ENCODE results near the gene ZNF599. TPM values are rescaled to one million over a fixed set of nuclear protein-coding genes. Genes with fewer than 3 reads are reported as not detected.
"Not testable (repeated sequence)": the region's sequence is repeated elsewhere in the genome, so short reads cannot be mapped to it uniquely, and the experiment has no call there.

Gene ZNF599
- polyA plus RNA-seq, 1 donor (not counting 4 experiments of a cell fraction or from before 2014, with no cell fraction given) = 3.6 TPM

DNA sequence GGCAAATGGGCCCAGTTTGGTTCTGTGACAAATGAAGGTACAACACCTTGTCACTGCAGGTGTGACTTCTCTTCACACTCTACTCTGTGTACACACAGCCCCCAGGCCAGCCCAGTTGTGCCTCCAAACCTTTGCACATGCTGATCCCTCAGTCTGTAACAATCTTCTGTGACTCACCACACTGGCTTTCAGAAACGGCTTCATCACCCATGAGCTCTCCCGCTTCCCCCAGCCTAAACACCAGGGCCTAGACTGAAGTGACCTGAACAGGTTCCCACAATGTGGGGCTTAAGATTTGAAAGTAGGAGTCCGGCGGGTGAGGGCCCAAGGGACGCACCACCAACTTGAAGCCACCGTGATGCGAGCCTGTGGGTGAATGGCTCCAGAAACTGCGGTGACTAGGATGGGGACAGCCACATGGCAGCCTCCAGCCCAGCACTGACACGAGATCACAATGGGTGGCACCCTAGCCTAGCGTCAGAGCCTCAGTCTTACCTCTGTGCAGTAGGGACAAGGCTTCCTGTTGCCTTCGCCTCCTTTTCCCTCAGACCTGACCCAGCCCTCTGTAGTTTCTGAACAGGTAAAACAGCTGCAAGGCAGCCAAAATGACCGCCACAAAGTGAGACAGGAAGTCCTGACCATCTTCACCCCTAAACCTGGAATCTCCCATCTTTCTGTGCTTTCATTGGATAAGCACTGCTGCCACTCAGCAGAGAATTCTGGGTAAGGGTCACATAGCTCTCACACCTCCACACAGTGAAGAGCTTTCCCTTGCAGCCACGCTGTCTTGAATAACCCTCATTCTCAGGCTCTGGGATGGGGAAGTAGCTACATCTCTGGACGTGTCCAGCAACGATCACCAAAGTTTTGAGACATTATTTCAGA, 34.2 kb upstream of the ZNF599 start:
- Histone ChIP-seq H3K4me2 (ENCODE audit: control insufficient read depth, extremely low read depth, insufficient read depth, low read depth, low read length) (no peak overlapping the region), H2AFZ (ENCODE audit: control insufficient read depth, low read length) (no peak overlapping the region), H3K79me2 (ENCODE audit: control insufficient read depth, insufficient read depth, low read length) (no peaks in the 10 kb centered on the region), H3K4me3 (ENCODE audit: control insufficient read depth in 2 of 3, extremely low read depth in 1 of 3, insufficient read depth in 2 of 3, low read depth in 1 of 3, low read length in 3 of 3) (no peak overlapping the region), H3K9me3 (ENCODE audit: control insufficient read depth, low read depth, low read length) (peaks cover 18% of the 10 kb centered on the region), H3K9me1 (ENCODE audit: control insufficient read depth, extremely low read depth, insufficient read depth, low read length) (no peaks in the 10 kb centered on the region), H4K20me1 (ENCODE audit: control insufficient read depth, extremely low read depth, insufficient read depth, low read length) (no peaks in the 10 kb centered on the region), H3K27me3 (ENCODE audit: control insufficient read depth, extremely low read depth, insufficient read depth, low read length) (no peaks in the 10 kb centered on the region), H3K9ac (ENCODE audit: control insufficient read depth, extremely low read depth, insufficient read depth, low read length) (no peak overlapping the region), H3K36me3 (ENCODE audit: control insufficient read depth in 2 of 2, extremely low read depth in 1 of 2, insufficient read depth in 2 of 2, low read length in 2 of 2) (no peaks in the 10 kb centered on the region), H3K4me1 (ENCODE audit: control insufficient read depth, extremely low read depth, insufficient read depth, low read length) (peaks cover 17% of the 10 kb centered on the region), H3K27ac (ENCODE audit: control insufficient read depth, insufficient read depth, low read length) (no peak overlapping the region)
- FAIRE-seq (no peak), DNase-seq (ENCODE audit: low read depth, low spot score) (no peak)
- dilution Hi-C loops (cut with MboI; ENCODE audit: extremely low pct_ligation_motif_present, low sequenced_read_pairs) = no loop called here
- no peak for TF ChIP-seq EZH2 (IDR thresholded peaks at IDR 0.05; ENCODE audit: low read length)
- TF ChIP-seq, protein P1, sequence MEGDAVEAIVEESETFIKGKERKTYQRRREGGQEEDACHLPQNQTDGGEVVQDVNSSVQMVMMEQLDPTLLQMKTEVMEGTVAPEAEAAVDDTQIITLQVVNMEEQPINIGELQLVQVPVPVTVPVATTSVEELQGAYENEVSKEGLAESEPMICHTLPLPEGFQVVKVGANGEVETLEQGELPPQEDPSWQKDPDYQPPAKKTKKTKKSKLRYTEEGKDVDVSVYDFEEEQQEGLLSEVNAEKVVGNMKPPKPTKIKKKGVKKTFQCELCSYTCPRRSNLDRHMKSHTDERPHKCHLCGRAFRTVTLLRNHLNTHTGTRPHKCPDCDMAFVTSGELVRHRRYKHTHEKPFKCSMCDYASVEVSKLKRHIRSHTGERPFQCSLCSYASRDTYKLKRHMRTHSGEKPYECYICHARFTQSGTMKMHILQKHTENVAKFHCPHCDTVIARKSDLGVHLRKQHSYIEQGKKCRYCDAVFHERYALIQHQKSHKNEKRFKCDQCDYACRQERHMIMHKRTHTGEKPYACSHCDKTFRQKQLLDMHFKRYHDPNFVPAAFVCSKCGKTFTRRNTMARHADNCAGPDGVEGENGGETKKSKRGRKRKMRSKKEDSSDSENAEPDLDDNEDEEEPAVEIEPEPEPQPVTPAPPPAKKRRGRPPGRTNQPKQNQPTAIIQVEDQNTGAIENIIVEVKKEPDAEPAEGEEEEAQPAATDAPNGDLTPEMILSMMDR (optimal IDR thresholded peaks at IDR 0.05 in 1 of 3, IDR thresholded peaks at IDR 0.05 in 1 of 3, conservative IDR thresholded peaks at IDR 0.05 in 1 of 3; ENCODE audit: extremely low read depth in 1 of 3, insufficient read depth in 2 of 3, low read length in 3 of 3) = no peak

DNA sequence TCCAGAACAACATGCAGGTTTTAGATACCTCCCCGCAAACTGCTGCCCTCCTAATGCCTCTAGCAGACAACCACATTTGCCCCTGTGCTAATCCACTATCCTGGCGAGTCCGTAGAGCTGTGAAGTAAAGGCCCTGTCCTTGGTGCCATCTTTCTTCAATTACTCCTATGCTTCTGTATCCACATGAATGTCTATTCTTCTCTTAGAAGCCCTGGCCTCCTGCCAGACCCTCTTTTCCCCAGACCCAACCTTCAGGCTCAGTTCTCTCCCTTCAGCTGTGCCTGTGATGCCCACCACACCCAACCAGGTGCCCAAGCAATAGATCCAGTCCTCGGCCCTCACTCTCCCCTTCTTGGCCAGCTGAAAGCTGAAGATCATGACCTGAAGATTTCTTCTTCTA, 31.1 kb upstream of the ZNF599 start:
- Histone ChIP-seq H3K4me1 (ENCODE audit: control insufficient read depth, extremely low read depth, insufficient read depth, low read length) (peaks cover 14% of the 10 kb centered on the region), H3K36me3 (ENCODE audit: control insufficient read depth in 2 of 2, extremely low read depth in 1 of 2, insufficient read depth in 2 of 2, low read length in 2 of 2) (no peaks in the 10 kb centered on the region), H2AFZ (ENCODE audit: control insufficient read depth, low read length) (no peak overlapping the region), H3K9me1 (ENCODE audit: control insufficient read depth, extremely low read depth, insufficient read depth, low read length) (no peaks in the 10 kb centered on the region), H3K9me3 (ENCODE audit: control insufficient read depth, low read depth, low read length) (peaks cover 9% of the 10 kb centered on the region), H3K4me2 (ENCODE audit: control insufficient read depth, extremely low read depth, insufficient read depth, low read depth, low read length) (no peak overlapping the region), H3K79me2 (ENCODE audit: control insufficient read depth, insufficient read depth, low read length) (no peaks in the 10 kb centered on the region), H3K9ac (ENCODE audit: control insufficient read depth, extremely low read depth, insufficient read depth, low read length) (no peak overlapping the region), H3K4me3 (ENCODE audit: control insufficient read depth in 2 of 3, extremely low read depth in 1 of 3, insufficient read depth in 2 of 3, low read depth in 1 of 3, low read length in 3 of 3) (no peak overlapping the region), H3K27ac (ENCODE audit: control insufficient read depth, insufficient read depth, low read length) (no peak overlapping the region), H4K20me1 (ENCODE audit: control insufficient read depth, extremely low read depth, insufficient read depth, low read length) (no peaks in the 10 kb centered on the region), H3K27me3 (ENCODE audit: control insufficient read depth, extremely low read depth, insufficient read depth, low read length) (no peaks in the 10 kb centered on the region)
- DNase-seq (ENCODE audit: low read depth, low spot score) = no peak
- dilution Hi-C loops (cut with MboI; ENCODE audit: extremely low pct_ligation_motif_present, low sequenced_read_pairs) = no loop called here
- no peak for TF ChIP-seq EZH2 (IDR thresholded peaks at IDR 0.05; ENCODE audit: low read length)
- TF ChIP-seq, protein P1 (optimal IDR thresholded peaks at IDR 0.05 in 1 of 3, IDR thresholded peaks at IDR 0.05 in 1 of 3, conservative IDR thresholded peaks at IDR 0.05 in 1 of 3; ENCODE audit: extremely low read depth in 1 of 3, insufficient read depth in 2 of 3, low read length in 3 of 3) = no peak
- FAIRE-seq = no peak

DNA sequence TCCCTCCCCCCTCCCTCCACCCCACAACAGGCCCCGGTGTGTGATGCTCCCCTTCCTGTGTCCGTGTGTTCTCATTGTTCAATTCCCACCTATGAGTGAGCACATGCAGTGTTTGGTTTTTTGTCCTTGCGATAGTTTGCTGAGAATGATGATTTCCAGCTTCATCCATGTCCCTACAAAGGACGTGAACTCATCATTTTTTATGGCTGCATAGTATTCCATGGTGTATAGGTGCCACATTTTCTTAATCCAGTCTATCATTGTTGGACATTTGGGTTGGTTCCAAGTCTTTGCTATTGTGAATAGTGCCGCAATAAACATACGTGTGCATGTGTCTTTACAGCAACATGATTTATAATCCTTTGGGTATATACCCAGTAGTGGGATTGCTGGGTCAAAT, 23.9 kb upstream of the ZNF599 start:
- H3K9me3 ChIP-seq (ENCODE audit: control insufficient read depth, low read depth, low read length); H4K20me1 ChIP-seq (ENCODE audit: control insufficient read depth, extremely low read depth, insufficient read depth, low read length); H3K4me2 ChIP-seq (ENCODE audit: control insufficient read depth, extremely low read depth, insufficient read depth, low read depth, low read length); H3K9me1 ChIP-seq (ENCODE audit: control insufficient read depth, extremely low read depth, insufficient read depth, low read length); H3K4me3 ChIP-seq (ENCODE audit: control insufficient read depth in 2 of 3, extremely low read depth in 1 of 3, insufficient read depth in 2 of 3, low read depth in 1 of 3, low read length in 3 of 3); H3K27me3 ChIP-seq (ENCODE audit: control insufficient read depth, extremely low read depth, insufficient read depth, low read length); H3K4me1 ChIP-seq (ENCODE audit: control insufficient read depth, extremely low read depth, insufficient read depth, low read length); dilution Hi-C loops (cut with MboI; ENCODE audit: extremely low pct_ligation_motif_present, low sequenced_read_pairs); H3K9ac ChIP-seq (ENCODE audit: control insufficient read depth, extremely low read depth, insufficient read depth, low read length); FAIRE-seq; DNase-seq (ENCODE audit: low read depth, low spot score); H3K27ac ChIP-seq (ENCODE audit: control insufficient read depth, insufficient read depth, low read length); H3K79me2 ChIP-seq (ENCODE audit: control insufficient read depth, insufficient read depth, low read length); H2AFZ ChIP-seq (ENCODE audit: control insufficient read depth, low read length); H3K36me3 ChIP-seq (ENCODE audit: control insufficient read depth in 2 of 2, extremely low read depth in 1 of 2, insufficient read depth in 2 of 2, low read length in 2 of 2): not testable (repeated sequence)

Measured in keratinocyte (primary cell).